A375 (cell line): ENCODE measurements around the gene ZFP14. TPM values are rescaled to one million over a fixed set of nuclear protein-coding genes. Genes with fewer than 3 reads are reported as not detected.

Source experiments
- total RNA-seq: library from RNA; depleted of rRNA; stranded (reverse); fragments of >200 nt; shearing (Covaris generic); gene quantifications from 2 replicates; pipeline ENCODE4 v1.2.3, GENCODE V29; 2014; rRNA removed

Gene ZFP14
- 2.2 and 3.4 TPM in 2 replicates for total RNA-seq

GRCh38 chr19:36378625-36379509 lies at the start of gene ZFP14:
TSS of gene ZFP14 (minus strand) at chr19:36379201. CDS start at chr19:36367892, 11,309 bp downstream.

DNA sequence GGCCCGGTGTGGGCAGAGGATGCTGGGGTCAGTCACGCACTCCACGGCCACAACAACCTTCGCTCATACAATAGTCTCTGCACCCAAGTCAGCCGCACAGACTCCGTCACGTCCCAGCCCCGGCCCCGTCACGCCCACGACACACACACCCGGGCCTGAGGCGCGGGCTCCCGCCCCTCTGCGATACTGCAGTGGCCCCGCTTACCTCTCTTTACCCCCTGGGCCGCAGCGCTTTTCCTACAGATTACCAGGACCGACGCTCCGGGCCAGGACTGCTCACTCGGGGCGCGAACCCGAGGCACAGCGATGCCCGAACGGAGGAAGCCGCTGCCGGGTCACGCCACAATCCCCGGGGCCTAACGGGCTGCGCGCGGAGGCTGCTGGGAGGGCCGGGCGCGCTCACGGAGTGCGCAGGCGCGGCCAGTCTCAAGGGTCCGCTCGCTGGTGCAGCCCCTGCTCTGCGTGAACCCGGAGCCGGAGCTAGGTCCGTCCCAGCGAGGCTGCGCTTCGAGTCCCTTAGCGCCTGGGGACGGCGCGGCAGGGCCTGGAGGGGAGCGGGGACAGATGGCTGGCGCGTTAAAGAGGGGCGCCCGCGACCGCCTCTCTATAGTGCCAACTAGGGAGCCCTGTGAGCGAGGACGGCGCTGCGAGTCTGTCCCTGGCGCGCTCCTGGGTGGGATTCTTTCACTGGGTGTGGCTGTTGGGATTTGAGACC lies 39.4 kb upstream of the ZFP14 start, which contains the start of gene ZFP82:
Gene ZFP82 (minus strand): TSS at position 358 of the 715 bp plus-strand sequence. CDS start 8,855 bp downstream, outside the sequence.

Other genes with a start within 250 kb of the ZFP14 start
- gene CAPNS1, start 239.1 kb downstream of the ZFP14 start, total RNA-seq = 358 and 397 TPM in 2 replicates
- gene COX7A1, start 226.8 kb downstream of the ZFP14 start, total RNA-seq = not detected in 2 replicates
- 2.3 and 2.8 TPM in 2 replicates for gene ZNF565, start 164.5 kb downstream of the ZFP14 start, total RNA-seq
- gene ZNF146, start 164.1 kb downstream of the ZFP14 start, total RNA-seq = 84.9 and 94.3 TPM in 2 replicates
- gene ZFP82, start 39.4 kb upstream of the ZFP14 start, total RNA-seq = 3.5 and 3.6 TPM in 2 replicates
- gene ZNF566, start 110.4 kb upstream of the ZFP14 start, total RNA-seq = 15.5 and 18.4 TPM in 2 replicates
- 3.9 and 5.2 TPM in 2 replicates for gene ZNF260, start 149.1 kb upstream of the ZFP14 start, total RNA-seq
- gene ZNF529, start 194.1 kb upstream of the ZFP14 start, total RNA-seq = 6.4 and 9.1 TPM in 2 replicates
- gene ZNF382, start 226.1 kb upstream of the ZFP14 start, total RNA-seq = 0.27 and 0.53 TPM in 2 replicates